ENCODE measurements around the gene CYB5A.
"Not testable (repeated sequence)": the region's sequence is repeated elsewhere in the genome, so short reads cannot be mapped to it uniquely, and the experiment has no call there.

Gene CYB5A

GRCh38 chr18:74294526-74294925 lies 2.8 kb upstream of the CYB5A start:
- no peak for DNase-seq

GRCh38 chr18:74292982-74293381 lies 1.2 kb upstream of the CYB5A start:
- not testable (repeated sequence) for DNase-seq

- no peak for DNase-seq
These were observed 737 bp upstream of the CYB5A start for GRCh38 chr18:74292541-74292858.

- no peak for DNase-seq
These were observed 342 bp downstream of the CYB5A start for GRCh38 chr18:74291472-74291770.

GRCh38 chr18:74290794-74291471 lies 830 bp downstream of the CYB5A start:
- no peak for DNase-seq

- no peak for DNase-seq
These were observed 1.7 kb downstream of the CYB5A start for GRCh38 chr18:74290021-74290420.

- peak; percentile 29 for DNase-seq
These were observed 2.6 kb downstream of the CYB5A start for GRCh38 chr18:74289137-74289536.

- no peak for DNase-seq
These were observed 3.0 kb downstream of the CYB5A start for GRCh38 chr18:74288730-74289129.

- DNase-seq, result no peak
These were observed 3.7 kb downstream of the CYB5A start for GRCh38 chr18:74288041-74288440.

GRCh38 chr18:74286856-74287255 lies 4.9 kb downstream of the CYB5A start:
- DNase-seq, result no peak

GRCh38 chr18:74286106-74286855 lies 5.5 kb downstream of the CYB5A start:
- DNase-seq, result no peak

GRCh38 chr18:74285583-74285982 lies 6.2 kb downstream of the CYB5A start:
- DNase-seq, result not testable (repeated sequence)

- no peak for DNase-seq
These were observed 6.8 kb downstream of the CYB5A start for GRCh38 chr18:74284980-74285355.

GRCh38 chr18:74284191-74284979 lies 7.4 kb downstream of the CYB5A start:
- DNase-seq, result no peak

GRCh38 chr18:74283646-74284045 lies 8.1 kb downstream of the CYB5A start:
- DNase-seq, result no peak

- DNase-seq, result no peak
These were observed 8.8 kb downstream of the CYB5A start for GRCh38 chr18:74282755-74283554.

GRCh38 chr18:74281980-74282754 lies 9.6 kb downstream of the CYB5A start:
- DNase-seq, result no peak

GRCh38 chr18:74281011-74281979 lies 10.5 kb downstream of the CYB5A start:
- no peak for DNase-seq

- DNase-seq, result no peak
These were observed 12.8 kb downstream of the CYB5A start for GRCh38 chr18:74278983-74279382.

GRCh38 chr18:74278058-74278457 lies 13.7 kb downstream of the CYB5A start:
- no peak for DNase-seq

GRCh38 chr18:74277296-74277695 lies 14.5 kb downstream of the CYB5A start:
- no peak for DNase-seq
